ENCODE data around the gene MRFAP1L1.

The MRFAP1L1 gene

GRCh38 chr4:6684656-6685055 is 25.0 kb downstream of the MRFAP1L1 start:
- POLR2A ChIA-PET (ENCODE audit: low non-redundant PET), result no interaction called here
- TF ChIP-seq, protein P1, sequence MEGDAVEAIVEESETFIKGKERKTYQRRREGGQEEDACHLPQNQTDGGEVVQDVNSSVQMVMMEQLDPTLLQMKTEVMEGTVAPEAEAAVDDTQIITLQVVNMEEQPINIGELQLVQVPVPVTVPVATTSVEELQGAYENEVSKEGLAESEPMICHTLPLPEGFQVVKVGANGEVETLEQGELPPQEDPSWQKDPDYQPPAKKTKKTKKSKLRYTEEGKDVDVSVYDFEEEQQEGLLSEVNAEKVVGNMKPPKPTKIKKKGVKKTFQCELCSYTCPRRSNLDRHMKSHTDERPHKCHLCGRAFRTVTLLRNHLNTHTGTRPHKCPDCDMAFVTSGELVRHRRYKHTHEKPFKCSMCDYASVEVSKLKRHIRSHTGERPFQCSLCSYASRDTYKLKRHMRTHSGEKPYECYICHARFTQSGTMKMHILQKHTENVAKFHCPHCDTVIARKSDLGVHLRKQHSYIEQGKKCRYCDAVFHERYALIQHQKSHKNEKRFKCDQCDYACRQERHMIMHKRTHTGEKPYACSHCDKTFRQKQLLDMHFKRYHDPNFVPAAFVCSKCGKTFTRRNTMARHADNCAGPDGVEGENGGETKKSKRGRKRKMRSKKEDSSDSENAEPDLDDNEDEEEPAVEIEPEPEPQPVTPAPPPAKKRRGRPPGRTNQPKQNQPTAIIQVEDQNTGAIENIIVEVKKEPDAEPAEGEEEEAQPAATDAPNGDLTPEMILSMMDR (conservative IDR thresholded peaks at IDR 0.05; ENCODE audit: low read depth), result no peak
- no peak for DNase-seq (ENCODE audit: low spot score)
- CTCF ChIA-PET, result interaction anchor here (1.3 kb wide), 1 partner anchor 10 kb away, joined by 4 read pairs; no protein-coding TSS in a partner anchor
- no peak overlapping the region for H3K27ac ChIP-seq

GRCh38 chr4:6682862-6683590 is 26.6 kb downstream of the MRFAP1L1 start:
- POLR2A ChIA-PET (ENCODE audit: low non-redundant PET), result no interaction called here
- DNase-seq (ENCODE audit: low spot score), result no peak
- no peak overlapping the region for H3K27ac ChIP-seq
- CTCF ChIA-PET, result no interaction called here
- TF ChIP-seq, protein P1 (conservative IDR thresholded peaks at IDR 0.05; ENCODE audit: low read depth), result no peak

GRCh38 chr4:6681191-6681590 is 28.5 kb downstream of the MRFAP1L1 start:
- TF ChIP-seq, protein P1 (conservative IDR thresholded peaks at IDR 0.05; ENCODE audit: low read depth), result peak; percentile 19; the same call in 1 of the 2 replicates
- H3K27ac ChIP-seq, result no peak overlapping the region
- no peak for DNase-seq (ENCODE audit: low spot score)
- CTCF ChIA-PET, result interaction anchor here (0.6 to 0.7 kb wide), 2 partner anchors 95 to 1596 kb away, joined by 3 to 4 read pairs; no protein-coding TSS in a partner anchor
- POLR2A ChIA-PET (ENCODE audit: low non-redundant PET), result no interaction called here

DNA sequence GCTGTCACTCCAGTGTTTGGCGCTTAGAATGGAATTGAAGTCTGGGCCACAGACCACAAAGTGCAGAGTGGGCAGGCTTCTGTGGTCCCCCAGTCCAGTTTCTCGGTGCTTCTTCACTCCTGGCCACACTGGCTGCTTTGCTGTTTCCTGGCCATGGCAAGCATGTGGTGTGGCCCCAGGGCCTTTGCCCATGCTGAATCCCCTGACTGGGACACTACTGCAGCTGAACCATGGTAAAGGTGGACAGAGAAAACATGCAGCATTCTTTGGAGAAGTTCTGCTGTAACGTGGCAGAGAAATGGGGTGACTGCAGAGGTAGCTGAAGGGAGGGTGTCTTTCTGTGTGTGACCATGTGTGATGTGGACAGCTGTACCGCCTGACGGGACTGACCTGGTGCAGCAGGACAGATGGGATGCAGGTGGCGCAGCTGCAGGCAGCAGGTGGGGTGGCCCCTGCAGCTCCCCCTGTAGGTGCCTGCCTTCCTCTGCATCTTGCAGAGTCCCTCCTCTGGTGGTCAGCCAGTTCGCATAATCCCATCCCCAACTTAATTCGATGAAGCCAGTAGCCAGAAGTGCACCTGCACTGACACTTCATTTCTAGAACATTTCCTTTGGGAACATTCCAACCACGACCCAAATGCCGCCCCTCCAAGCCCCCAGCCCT is 29.2 kb downstream of the MRFAP1L1 start:
- no peak for DNase-seq (ENCODE audit: low spot score)
- TF ChIP-seq, protein P1 (conservative IDR thresholded peaks at IDR 0.05; ENCODE audit: low read depth), result no peak
- CTCF ChIA-PET, result interaction anchor here (0.7 kb wide), 1 partner anchor 95 kb away, joined by 4 read pairs; no protein-coding TSS in a partner anchor
- POLR2A ChIA-PET (ENCODE audit: low non-redundant PET), result no interaction called here
- no peak overlapping the region for H3K27ac ChIP-seq

DNA sequence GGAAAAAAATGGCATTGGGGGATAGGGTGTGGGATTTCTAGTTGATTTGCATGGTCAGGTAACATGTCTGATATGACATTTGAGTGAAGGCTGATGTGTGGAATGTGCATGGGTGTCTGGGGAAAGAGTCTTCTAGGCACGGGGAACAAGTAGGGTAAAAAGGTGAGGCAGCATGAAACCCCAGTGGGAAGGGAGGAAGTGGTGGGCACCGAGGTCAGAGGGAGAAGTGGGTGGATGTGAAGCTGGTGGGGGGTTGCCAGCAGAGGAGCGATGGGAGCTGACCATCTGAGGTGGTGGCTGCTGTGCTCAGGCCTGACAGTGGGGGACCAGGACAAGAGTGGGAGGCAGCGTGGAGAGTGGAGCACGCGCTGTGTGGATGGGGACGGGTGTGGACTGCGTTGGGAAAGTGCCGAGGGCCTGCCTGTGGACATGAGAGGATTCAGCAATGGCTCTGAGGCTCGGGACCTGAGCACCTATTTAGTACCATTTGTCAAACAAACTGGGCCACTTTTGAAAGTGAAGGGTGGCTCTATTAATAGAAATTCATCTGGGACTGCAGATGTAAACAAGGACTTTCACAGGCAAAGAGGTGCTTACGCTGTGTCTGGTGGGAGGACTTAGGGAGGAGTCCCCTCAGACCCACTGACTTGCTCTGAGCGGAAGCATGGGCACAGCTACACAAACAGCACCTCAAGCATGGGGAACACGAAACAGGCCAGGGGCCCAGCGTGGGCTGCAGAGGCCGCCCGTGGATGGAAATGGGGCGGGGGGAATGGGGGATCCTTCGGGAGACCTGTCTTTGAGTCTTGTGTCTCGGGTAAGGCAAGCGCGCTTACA is 32.7 kb downstream of the MRFAP1L1 start:
- DNase-seq (ENCODE audit: low spot score), result no peak
- ChIA-PET POLR2A (ENCODE audit: low non-redundant PET) (interaction anchor here (0.7 kb wide), 1 partner anchor 391 kb away, joined by 3 read pairs; the partner anchor contains the start of gene GRPEL1), CTCF (no interaction called here)
- TF ChIP-seq, protein P1 (conservative IDR thresholded peaks at IDR 0.05; ENCODE audit: low read depth), result no peak
- peak overlapping the region; percentile 25 for H3K27ac ChIP-seq

Measured in RWPE1 (cell line).